HG02763 (cell line): ENCODE results near the gene SMCO2.

Experiments used
- ATAC-seq: cut with Tn5 transposase; IDR thresholded peaks from one replicate; pipeline ENCODE4 v1.9.1; 2021; ENCODE audit warnings: mild to moderate bottlenecking, moderate library complexity; ENCODE audit not compliant: unreplicated experiment

Gene SMCO2

DNA sequence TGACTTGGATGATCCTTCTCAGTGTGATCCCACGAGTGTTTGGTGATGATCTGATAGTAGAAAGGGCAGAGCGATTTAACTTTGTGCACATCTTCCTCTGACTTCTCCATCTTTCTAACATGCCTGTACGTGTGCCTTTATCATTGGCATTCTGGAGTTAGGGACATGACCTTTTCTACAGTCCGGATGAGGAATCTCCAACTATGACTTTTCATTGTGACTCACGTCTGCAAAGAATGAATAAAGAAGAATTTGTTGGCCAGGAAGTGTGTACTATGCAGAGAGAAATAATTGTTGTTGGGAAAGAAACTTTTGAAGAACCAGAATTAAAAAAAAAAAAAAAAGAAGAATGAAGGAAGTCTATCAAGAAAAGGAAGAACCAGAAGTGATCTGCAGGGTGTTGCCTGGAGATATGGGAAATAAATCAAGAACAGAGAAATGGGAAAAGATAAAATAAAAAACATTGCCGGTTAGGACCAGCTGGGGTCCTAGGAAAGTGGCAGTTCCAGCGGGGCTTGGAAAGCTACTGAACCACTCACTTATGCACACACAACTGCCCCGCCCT is 102.8 kb downstream of the SMCO2 start:
- no peak for ATAC-seq

DNA sequence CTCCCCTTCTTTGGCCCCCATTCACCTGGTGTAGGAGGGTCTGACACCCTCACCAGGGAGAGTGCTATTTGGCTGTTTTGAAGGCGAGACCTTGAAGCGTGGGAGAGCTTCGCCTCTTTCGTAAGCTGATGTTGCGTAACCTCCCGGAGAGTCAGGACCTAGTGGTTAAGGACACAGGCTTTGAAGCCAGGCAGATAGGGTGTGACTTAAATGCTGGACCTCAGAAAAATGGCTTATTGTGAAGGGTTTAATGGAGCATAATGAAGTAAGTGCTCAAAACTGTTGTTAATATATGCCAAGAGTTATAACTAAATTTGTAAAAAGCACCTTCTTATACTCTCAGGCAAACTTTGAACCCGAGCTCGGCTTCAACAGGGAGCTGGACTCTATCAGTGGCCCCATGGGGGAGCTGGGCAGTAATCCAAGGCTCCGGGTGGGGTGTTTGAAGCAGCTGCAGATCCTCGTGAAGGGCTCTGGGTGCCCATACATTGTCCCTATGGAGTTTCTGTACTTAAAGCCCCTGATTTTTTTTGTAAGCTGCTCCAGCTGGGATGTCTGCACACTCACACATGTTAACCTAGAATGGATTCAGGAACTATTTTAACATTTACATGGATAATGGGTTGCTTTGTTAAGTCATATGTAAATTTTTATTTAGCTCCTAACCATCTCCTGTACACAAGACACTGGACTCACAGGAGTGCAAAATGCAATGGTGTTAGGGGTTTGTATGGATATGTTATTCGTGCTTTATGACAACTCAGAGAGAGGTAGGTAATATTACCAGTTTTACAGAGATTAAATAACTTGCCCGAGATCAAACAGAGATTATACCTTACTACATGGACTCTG is 103.5 kb downstream of the SMCO2 start:
- ATAC-seq = no peak

DNA sequence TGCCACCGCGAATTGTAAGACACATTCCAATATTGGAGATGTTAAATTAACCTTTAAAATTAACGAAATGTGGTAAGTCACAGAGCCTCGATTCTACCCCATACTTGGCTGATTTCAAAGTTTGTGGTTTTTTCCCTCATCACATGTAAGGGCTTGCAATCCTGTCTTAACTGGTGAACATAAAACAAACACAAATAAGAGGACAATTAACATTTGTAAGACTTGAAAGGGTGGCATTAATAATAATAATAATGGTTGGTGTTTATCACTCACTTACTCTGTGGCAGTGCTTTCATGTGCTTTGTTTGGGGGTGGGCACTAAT is 104.1 kb downstream of the SMCO2 start:
- ATAC-seq = no peak

DNA sequence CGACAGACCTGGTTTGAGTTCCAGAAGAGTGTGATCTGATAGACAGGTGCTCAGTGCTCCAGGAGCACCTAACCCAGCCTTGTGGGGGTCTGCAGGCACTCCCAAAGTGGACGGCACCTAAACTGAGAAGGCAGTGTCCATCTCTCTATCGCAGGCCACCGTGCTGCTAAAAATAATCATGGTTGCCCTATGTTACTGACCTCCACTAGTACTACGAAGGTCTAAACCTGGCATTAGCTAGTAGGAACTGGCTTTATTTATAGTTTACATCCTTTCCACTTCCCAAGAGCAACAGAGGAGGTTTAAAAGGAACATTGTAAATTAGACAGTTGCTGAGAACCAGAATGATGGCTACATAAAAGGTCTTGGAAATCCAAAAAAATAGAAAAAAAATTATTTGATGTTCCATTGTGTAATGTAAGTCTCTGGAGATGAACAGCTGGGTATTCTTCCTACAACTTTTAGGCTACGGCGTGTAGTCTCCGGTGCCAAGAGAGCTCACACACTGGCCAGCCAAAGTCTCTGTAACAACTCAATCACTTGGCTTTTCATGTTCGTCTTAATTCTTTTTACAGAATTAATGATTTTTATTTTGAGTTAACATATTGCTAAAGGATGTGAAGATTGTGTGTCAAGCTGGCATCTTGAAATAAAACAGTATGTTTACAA is 104.8 kb downstream of the SMCO2 start:
- ATAC-seq = no peak
